Measurements from ENCODE around the gene LGI4.

DNA sequence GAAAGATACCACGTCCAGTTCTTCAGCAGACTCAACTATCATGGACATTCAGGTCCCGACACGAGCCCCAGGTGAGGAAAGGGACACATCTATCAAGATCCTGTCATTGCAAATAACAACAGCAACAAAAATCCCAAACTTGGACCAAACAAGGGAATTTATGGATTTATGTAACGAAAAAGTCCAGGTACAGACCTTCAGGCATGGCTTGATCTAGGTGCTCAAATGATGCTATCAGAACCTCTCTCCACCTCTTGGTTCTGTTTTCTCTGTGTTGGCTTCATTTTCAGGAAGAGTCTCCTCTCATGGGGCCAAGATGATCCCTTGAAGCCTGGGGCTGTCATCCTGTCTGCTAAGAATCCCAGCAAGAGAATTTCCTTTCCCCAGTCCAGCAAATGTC, 22.6 kb upstream of the LGI4 start:
- TF ChIP-seq, protein P1, sequence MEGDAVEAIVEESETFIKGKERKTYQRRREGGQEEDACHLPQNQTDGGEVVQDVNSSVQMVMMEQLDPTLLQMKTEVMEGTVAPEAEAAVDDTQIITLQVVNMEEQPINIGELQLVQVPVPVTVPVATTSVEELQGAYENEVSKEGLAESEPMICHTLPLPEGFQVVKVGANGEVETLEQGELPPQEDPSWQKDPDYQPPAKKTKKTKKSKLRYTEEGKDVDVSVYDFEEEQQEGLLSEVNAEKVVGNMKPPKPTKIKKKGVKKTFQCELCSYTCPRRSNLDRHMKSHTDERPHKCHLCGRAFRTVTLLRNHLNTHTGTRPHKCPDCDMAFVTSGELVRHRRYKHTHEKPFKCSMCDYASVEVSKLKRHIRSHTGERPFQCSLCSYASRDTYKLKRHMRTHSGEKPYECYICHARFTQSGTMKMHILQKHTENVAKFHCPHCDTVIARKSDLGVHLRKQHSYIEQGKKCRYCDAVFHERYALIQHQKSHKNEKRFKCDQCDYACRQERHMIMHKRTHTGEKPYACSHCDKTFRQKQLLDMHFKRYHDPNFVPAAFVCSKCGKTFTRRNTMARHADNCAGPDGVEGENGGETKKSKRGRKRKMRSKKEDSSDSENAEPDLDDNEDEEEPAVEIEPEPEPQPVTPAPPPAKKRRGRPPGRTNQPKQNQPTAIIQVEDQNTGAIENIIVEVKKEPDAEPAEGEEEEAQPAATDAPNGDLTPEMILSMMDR (IDR thresholded peaks at IDR 0.05; ENCODE audit: low read length): no peak
- no peak for TF ChIP-seq EZH2 (IDR thresholded peaks at IDR 0.05; ENCODE audit: borderline replicate concordance, low read length)
